Measurements from ENCODE around the gene SARS1. TPM values are rescaled to one million over a fixed set of nuclear protein-coding genes. Genes with fewer than 3 reads are reported as not detected.

The SARS1 gene
- polyA plus RNA-seq, 12 donors = 70.1 to 99.2 (median 84.2) TPM; not detected in 1

DNA sequence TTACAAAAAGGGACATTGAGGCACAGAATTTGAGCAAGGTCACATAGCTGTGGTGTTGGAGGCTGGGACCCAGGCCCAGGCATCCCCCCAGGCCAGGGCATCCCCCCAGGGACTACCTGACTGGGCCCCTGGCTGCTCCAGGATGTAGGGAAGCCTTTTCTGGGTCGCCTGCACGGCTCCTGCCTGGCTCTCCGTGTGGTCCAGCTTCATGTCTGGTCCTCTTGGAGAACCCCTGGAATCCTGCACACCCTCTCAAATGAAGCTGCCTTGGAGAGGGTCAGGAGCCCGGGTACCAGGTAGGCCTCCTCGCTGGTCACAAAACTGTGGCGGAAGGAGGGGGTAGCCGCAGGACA is 34.7 kb downstream of the SARS1 start:
- no peak for DNase-seq

DNA sequence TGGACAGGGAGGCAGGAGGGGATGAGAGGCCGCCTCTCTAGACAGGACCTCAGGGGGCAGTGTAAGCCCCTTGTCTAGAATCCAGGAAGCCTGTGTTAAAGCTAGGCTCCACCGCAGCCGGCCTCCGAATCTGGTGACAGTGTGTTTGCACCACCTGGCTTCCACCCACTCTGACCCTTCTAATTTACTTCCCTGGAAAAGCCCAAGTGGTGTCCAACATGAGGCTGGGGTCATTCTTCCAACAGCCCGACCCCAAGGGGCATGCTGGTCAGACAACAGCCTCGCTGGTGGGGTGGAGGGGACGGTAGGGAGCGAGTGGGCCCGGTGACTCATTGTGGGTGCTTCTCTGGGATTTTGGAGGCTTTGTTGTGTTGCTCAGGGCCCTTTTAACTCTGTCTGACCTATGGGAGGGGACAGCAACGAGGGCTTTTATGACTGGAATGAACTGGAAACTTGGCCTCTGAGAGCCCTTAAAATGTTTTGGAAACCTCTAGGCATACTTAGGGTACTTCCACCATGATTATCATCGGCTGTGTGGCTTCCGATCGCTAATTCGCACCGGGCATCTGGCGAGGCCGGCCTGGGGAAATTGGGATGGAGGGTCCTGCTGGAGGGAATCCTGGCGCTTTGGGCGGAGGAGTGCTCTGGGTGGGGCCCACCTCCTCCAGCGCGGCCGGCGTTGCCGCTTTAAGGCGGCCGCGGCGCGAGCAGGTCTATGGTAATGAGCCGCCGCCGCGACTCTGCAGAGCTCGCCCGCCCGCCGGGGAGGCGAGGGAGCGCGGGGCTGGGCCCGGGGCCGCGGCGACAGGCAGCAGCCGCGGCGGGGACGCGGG is 35.3 kb downstream of the SARS1 start, which contains the start of gene CELSR2:
CELSR2 (plus strand) TSS at position 743 of the 833 bp plus-strand sequence. CDS start 541 bp downstream, outside the sequence.
- peak; percentile 48 for DNase-seq

DNA sequence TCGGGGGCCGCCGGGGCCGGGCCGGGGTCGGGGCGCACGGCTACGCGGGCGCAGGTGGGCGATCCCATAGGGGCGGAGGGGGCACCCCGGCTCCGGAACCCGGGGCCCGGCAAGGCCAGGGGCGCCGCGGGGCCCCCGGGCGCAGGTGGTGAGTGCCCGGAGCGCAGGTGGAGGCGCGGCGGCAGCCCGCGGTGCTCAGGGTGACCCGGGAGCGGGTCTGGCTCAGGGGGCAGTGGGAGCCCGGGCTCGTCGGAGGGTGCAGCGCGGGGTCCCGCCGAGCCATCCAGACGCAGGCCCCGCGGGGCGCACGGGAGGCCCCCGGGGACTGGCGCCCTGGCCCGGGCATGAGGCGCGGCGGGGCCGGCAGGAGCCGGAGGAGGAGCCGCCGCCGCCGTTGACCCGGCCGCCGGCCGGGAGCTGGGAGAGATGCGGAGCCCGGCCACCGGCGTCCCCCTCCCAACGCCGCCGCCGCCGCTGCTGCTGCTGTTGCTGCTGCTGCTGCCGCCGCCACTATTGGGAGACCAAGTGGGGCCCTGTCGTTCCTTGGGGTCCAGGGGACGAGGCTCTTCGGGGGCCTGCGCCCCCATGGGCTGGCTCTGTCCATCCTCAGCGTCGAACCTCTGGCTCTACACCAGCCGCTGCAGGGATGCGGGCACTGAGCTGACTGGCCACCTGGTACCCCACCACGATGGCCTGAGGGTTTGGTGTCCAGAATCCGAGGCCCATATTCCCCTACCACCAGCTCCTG is 36.1 kb downstream of the SARS1 start:
- DNase-seq = no peak

DNA sequence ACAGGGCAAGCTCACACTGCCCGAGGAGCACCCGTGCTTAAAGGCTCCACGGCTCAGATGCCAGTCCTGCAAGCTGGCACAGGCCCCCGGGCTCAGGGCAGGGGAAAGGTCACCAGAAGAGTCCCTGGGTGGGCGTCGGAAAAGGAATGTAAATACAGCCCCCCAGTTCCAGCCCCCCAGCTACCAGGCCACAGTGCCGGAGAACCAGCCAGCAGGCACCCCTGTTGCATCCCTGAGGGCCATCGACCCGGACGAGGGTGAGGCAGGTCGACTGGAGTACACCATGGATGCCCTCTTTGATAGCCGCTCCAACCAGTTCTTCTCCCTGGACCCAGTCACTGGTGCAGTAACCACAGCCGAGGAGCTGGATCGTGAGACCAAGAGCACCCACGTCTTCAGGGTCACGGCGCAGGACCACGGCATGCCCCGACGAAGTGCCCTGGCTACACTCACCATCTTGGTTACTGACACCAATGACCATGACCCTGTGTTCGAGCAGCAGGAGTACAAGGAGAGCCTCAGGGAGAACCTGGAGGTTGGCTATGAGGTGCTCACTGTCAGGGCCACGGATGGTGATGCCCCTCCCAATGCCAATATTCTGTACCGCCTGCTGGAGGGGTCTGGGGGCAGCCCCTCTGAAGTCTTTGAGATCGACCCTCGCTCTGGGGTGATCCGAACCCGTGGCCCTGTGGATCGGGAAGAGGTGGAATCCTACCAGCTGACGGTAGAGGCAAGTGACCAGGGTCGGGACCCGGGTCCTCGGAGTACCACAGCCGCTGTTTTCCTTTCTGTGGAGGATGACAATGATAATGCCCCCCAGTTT is 36.9 kb downstream of the SARS1 start:
- no peak for DNase-seq

DNA sequence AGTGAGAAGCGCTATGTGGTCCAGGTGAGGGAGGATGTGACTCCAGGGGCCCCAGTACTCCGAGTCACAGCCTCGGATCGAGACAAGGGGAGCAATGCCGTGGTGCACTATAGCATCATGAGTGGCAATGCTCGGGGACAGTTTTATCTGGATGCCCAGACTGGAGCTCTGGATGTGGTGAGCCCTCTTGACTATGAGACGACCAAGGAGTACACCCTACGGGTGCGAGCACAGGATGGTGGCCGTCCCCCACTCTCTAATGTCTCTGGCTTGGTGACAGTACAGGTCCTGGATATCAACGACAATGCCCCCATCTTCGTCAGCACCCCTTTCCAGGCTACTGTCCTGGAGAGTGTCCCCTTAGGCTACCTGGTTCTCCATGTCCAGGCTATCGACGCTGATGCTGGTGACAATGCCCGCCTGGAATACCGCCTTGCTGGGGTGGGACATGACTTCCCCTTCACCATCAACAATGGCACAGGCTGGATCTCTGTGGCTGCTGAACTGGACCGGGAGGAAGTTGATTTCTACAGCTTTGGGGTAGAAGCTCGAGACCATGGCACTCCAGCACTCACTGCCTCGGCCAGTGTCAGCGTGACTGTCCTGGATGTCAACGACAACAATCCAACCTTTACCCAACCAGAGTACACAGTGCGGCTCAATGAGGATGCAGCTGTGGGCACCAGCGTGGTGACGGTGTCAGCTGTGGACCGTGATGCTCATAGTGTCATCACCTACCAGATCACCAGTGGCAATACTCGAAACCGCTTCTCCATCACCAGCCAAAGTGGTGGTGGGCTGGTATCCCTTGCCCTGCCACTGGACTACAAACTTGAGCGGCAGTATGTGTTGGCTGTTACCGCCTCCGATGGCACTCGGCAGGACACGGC is 37.8 kb downstream of the SARS1 start:
- no peak for DNase-seq

- DNase-seq = no peak
Observed at GRCh38 chr1:109252167-109252892, 38.6 kb downstream of the SARS1 start.

DNA sequence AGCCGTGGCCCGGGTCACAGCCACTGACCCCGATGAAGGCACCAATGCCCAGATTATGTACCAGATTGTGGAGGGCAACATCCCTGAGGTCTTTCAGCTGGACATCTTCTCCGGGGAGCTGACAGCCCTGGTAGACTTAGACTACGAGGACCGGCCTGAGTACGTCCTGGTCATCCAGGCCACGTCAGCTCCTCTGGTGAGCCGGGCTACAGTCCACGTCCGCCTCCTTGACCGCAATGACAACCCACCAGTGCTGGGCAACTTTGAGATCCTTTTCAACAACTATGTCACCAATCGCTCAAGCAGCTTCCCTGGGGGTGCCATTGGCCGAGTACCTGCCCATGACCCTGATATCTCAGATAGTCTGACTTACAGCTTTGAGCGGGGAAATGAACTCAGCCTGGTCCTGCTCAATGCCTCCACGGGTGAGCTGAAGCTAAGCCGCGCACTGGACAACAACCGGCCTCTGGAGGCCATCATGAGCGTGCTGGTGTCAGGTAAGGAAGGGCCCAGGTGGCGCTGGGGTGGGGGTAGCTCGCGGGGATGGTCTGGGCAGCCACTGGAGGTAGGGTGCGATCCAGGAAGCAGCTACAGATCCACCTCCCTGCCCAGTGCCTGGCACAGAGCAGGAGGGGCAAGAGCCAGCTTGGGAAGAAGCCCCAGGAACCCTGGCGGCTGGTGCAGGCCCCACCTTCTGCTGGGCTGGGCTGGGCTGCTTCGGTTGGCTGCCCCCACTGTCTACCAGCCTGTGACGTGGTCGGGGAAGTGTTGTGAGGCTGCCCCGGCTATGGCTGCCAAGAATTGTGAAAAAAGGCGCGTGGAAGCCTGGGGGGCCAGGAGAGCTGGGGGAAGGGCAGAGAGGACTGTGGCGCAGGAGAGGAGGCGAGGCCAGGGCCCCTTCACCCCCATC is 39.4 kb downstream of the SARS1 start:
- no peak for DNase-seq

DNA sequence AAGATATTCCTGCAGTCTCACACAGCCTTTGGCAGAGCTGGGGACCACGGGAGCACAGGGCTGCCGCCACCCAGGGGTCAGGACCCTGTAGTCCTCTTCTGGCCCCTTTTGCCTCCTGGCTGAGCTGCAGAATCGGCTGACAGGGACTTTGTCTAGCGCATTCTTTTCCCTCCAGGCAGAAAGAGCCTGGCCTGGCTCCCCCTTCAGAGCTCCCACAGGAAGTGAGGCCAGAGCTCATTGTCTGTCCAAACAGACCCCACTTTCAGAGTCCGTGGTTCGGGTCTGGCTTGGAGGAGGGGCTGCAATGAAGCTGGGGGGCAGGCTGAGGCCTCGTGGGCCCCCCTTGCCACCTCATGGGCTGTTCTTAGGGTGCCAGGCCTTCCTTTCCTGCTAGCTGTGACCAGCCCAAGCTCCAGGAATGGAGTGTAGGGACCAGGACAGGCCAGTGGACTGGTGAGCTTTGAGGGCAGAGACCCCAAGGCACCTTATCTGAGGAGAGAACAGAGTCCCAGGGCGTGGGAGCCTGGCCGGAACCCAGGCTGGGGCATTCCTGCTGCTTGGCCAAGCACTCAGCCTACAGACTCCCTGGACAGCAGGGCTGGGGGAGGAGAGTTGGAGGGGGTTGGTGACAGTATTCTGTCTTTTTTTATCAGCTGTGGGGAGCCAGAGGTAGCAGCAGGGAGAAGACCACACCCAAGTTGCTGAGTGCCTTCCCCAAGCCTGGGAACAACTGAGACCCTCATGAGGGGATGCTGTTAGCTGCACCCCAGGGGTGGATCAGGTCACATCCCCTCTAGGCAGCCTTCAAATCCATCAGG is 40.3 kb downstream of the SARS1 start:
- no peak for DNase-seq

DNA sequence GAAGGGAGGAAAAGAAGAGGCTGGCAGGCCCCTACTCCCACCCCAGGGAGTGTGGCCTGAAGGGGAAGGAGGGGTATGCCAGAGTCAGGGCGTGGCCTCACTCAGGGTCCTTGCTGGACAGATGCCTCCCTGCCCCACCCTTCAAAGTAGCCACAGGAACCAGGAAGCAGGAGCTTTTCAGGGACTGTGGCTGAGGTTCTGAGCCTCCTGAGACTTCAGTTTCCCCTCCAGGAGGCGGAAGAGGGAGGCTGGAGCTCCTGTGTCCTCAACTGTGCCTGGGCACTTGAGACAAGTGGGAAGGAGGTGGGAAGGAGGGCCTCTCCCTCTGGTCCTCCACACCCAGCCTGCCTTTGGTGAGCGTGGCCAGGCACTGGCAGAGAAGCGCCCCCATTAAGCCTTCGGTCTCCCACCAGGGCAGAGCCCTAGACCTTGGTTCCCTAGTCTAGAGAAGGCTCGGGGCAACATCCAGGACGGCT is 40.9 kb downstream of the SARS1 start:
- DNase-seq = no peak

- DNase-seq = no peak
Observed at GRCh38 chr1:109255097-109255651, 41.5 kb downstream of the SARS1 start.

GRCh38 chr1:109255678-109256077 is 42.0 kb downstream of the SARS1 start:
- no peak for DNase-seq

- no peak for DNase-seq
Observed at GRCh38 chr1:109256085-109256484, 42.4 kb downstream of the SARS1 start.

GRCh38 chr1:109256971-109257681 is 43.4 kb downstream of the SARS1 start:
- DNase-seq = no peak

DNA sequence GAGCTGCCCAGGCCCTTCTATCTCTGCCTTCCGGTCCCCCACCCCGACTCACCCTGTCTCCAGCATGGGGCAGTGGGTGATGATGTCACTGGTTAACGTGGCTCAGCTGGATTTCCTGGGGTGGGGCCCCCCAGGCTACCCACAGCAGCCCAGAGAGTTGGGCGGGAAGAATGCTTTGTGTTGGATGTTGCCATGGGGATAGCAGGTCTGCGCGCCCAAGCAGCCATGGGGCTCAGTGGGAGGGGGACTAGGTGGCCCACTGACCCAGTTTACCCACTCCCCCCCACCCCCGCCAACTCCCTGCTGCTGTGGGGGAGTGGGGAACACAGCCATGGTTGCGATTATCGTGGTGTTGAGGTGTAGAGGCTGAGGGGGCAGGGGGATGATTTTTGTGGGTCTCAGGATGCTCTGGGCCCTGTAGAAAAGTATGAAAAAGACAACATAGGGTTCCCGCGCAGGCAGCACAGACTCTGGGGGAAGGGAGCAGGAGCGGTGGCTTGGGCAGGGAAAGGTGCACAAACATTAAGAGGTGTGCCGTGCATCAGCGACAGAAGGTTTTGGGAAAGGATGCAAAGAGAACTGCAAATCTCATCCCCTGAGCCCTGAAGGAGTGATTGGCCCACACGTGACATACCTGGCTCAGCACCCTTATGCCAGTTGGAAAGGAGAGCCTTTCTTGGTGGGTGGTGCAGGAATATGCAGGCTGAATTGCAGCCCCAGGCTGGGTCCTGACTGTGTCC is 44.1 kb downstream of the SARS1 start:
- DNase-seq = no peak

DNA sequence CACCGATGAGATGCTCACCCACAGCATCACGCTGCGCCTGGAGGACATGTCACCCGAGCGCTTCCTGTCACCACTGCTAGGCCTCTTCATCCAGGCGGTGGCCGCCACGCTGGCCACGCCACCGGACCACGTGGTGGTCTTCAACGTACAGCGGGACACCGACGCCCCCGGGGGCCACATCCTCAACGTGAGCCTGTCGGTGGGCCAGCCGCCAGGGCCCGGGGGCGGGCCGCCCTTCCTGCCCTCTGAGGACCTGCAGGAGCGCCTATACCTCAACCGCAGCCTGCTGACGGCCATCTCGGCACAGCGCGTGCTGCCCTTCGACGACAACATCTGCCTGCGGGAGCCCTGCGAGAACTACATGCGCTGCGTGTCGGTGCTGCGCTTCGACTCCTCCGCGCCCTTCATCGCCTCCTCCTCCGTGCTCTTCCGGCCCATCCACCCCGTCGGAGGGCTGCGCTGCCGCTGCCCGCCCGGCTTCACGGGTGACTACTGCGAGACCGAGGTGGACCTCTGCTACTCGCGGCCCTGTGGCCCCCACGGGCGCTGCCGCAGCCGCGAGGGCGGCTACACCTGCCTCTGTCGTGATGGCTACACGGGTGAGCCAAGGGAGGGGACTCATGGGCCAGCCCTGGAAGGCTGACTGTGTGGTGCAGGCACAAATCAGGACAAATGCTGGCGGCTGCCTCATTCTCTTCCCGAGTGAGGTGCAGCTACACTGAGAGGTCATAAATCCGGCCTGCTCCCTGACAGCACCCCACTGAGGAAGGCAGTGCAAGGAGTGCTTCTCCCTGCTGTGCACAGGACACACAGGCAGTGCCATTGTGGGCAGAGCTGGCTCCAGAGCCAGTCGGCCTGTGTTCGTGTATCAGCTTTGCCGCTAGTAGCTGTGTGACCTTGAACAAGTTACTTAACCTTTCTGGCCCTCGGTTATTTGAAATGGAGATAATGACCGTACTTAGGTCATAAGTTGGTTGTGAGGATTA is 45.1 kb downstream of the SARS1 start:
- DNase-seq = no peak
